HG03064 (cell line): ENCODE results near the gene ROBO1.

Experiments
- ATAC-seq: cut with Tn5 transposase; IDR thresholded peaks from one replicate; pipeline ENCODE4 v1.9.1; 2021; ENCODE audit warnings: low read depth; ENCODE audit not compliant: unreplicated experiment

Gene ROBO1

DNA sequence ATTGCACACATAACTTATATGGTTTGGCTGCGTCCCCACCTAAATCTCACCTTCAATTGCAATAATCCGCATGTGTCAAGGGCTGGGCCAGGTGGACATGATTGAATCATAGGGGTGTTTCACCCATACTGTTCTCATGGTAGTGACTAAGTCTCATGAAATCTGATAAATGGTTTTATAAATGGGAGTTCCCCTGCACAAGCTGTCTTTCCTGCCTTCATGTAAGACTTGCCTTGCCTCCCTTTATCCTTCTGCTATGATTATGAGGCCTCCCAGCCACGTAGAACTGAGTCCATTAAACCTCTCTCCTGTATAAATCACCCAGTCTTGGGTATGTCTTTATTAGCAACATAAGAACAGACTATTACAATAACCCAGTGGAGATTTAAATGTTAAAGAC lies 653.9 kb downstream of the ROBO1 start:
- ATAC-seq, result no peak

DNA sequence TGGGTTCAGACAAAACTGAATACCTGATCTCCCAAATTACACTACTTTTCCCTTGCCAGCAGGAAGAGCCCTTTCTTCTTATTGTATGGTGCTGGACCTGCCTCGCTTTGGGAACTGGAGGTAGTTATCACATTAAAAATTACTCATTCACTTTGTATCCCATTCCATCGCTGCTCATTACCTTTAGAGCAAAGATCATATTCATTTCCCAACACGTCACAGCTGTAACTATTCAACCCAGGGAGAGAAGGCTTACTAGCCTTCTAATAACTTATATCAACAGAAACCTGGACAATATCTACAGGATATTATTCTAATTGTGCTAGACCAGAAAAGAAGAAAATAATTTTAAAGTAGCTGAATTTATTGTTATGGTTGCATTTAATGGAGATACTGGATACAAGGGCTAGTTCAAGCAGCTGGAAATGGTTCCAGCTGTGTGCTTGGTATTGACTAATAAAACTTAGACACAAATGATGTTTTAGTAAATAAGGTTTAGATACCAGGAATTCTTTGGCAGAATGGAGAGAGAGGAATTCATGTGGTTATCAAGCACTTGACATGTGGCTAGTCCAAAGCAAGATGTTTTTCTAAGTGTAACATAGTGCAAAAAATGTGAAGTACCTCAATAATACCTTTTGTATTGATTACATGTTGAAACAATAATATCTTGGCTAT lies 656.3 kb downstream of the ROBO1 start:
- ATAC-seq, result no peak

GRCh38 chr3:79109754-79110153 lies 658.0 kb downstream of the ROBO1 start:
- ATAC-seq, result no peak

- no peak for ATAC-seq
These were observed 664.5 kb downstream of the ROBO1 start for GRCh38 chr3:79103307-79103706.

DNA sequence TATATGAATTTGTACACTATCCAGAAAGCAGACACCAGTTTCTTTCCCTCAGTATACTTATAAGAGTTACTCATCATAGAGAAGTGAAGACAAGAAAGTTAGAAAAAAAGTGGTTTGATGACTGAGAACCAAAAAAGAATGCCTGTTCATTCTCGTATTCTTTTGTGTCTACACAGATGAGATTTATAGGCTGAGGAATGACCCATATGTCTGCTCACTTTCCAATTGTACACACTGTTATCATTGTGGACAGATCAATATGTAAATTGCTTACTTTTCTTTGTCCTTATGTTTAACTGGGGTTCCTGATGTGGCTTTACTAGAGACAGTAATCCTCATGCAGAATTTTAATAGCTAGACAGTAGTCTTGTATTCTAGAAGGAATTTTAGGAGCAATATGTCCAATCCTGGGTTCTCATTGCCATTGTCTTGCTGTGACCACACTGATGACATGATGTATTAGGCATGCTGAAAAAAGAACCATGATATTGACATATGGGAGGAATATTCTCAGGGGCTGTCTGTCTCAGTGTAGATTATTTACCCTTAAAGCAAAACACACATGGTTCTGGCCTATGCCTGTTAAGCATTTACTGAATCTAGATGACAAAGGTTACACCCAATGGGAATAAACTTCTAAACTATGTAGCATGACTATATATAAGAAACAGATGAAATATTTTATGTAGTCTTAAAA lies 669.7 kb downstream of the ROBO1 start:
- ATAC-seq, result no peak

DNA sequence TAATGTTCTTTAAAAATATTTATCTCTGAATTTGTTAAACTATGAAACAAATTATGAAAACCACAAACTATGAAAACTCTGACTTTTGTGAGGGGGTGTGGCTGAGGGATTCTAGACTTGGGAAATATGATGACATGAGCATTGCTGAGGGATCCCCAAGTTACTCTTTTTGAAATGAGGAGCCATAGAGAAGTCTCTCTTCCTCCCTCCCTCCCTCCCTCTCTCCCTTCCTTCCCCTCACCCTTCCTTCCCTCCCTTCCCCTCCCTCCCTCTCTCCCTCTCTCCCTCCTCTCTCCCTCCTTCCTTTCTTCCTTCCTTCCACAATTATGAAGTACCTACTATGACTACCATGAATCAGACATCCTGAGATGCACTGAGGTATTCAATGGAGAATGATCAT lies 673.1 kb downstream of the ROBO1 start:
- no peak for ATAC-seq

DNA sequence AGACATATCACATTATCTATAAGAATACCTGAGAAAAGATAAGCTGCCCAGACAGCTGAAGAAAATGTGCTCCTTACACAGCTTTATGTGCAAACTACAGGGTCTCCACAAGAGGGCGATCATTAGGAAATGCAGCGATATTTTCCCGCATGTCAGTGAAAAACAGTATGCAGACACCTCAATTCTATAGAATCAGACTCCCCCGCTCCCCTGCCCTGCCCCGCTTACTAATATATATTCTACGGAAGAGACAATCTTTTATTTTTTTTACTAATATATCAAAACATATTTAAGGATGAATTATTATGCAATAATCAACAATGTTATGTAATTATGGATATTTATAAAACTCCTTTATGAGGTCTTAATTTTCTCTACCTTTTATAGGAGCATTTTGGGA lies 681.3 kb downstream of the ROBO1 start:
- peak; percentile 92 for ATAC-seq

GRCh38 chr3:79085171-79085570 lies 682.6 kb downstream of the ROBO1 start:
- no peak for ATAC-seq

DNA sequence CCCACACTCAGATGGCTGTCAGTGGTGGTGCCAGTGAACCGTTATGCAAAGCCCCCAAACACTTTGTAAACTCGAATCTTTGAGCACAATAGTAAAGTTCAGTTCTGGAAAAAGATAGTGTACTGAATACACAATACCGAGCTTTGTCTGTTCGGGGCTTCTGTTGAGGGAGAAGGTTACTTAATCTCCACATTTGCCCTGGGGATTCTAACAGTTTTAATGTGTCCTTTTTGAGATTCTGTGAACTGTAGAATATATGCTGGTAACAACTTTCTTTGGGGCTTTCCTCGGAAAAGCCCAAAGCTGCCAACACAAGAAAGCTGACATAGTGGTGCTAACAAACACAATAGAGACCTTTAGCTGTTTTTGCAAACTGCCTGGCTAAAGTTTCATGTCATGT lies 686.5 kb downstream of the ROBO1 start:
- no peak for ATAC-seq

DNA sequence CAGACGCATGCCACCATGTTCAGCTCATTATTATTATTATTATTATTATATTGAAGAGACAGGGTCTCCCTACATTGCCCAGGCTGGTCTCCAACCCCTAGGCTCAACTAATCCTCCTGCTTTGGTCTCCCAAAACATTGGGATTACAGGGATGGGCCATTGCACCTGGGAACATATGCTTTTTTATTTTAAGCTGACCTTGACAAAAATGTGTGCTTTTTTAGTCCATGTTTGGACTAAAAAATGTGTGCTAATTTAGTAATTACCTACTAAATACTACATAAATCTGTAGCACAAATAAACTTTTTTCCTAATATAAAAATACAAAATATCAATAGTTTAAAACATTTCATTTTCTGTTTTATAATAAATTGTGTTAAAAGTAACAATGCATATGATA lies 693.2 kb downstream of the ROBO1 start:
- no peak for ATAC-seq

DNA sequence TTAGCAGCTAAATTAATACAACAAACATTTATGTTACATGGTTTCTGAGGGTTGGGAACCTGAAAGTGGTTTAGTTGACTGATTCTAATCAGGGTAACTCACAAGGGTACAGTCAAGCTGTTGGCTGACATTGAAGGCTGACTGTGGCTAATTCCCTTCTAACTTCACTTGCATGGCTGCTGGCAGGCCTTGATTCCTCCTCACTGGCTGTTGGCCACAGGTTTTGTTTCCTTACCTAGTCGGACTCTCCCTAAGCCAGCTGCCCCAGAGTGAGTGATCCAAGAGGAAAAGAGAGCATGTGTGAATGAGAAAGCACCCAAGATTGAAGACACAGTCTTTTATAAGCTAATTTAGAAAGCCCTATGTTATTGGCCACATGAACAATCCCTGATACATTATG lies 700.1 kb downstream of the ROBO1 start:
- no peak for ATAC-seq

DNA sequence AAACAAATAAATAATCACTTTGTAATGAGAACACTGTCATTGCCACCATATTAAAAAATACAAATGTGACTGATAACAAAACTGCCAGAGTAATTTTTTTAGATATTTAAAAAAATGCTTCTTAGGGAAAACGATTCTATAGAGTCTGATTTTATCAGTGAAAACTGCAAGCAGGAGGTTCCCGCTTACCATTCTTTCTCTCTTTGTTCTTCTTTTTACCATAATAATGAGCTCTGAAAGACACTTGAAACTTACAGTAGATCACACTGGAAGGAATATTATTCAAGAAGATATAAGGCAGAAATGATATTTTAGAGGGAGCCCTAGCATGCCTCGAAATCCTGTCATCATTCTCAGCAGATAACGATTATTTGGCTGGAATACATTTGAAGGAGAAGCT lies 701.3 kb downstream of the ROBO1 start:
- no peak for ATAC-seq

DNA sequence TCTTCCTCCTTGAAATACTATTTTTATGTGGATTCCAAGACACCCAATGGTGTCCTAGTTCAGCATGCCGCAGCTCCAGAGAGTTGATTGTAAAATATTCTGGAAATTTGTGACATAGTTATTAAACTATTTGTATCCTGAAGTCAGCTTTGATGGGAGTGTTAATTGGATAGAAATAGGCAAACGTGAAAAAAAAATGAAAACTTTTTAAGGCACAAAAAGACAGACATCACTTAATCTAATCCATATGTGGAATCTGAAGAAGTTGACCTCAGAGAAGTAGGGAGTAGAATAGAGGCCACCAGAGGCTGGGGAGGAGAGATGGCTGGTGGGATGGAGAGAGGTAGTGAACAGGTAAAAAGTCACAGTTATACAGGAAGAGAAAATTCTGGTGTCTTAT lies 704.2 kb downstream of the ROBO1 start:
- ATAC-seq, result no peak

- ATAC-seq, result no peak
These were observed 710.0 kb downstream of the ROBO1 start for GRCh38 chr3:79057756-79058155.

DNA sequence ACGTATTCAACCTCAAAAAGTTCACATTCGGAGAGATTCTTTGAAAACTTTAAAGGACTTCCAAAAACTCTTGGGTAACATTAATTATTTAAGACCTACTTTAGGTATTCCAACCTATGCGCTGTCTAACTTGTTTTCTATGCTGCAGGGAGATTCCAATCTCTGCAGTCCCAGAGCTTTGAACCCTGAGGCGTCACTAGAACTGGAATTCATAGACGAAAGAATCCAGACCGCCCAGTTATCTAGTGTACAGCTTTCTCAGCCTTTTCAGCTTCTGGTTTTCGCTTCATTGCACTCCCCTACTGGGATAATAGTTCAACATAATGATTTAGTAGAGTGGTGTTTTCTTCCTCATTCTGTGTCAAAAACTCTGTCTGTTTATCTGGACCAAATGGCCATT lies 711.3 kb downstream of the ROBO1 start:
- no peak for ATAC-seq

- no peak for ATAC-seq
These were observed 715.6 kb downstream of the ROBO1 start for GRCh38 chr3:79052054-79052681.

- ATAC-seq, result no peak
These were observed 720.2 kb downstream of the ROBO1 start for GRCh38 chr3:79047581-79047980.

DNA sequence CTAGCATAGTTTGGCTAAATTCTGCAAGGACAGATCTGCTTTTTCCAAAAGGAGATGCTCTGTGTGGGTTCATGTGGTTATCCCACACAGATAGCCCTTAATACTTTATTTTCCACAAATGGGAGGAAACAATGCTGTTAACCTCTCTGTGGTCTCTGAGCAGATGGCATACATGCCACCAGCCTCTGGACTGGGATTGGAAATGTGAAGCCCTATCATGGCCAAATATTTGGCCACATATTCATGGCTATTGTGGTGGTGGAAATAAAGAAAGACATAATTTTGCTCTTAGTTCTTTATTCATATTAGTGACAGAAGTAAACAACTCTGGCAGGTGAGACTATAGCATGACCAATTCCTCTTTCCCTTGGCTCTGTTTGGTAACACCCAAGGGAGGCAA lies 726.2 kb downstream of the ROBO1 start:
- ATAC-seq, result no peak

GRCh38 chr3:79040701-79041100 lies 727.1 kb downstream of the ROBO1 start:
- no peak for ATAC-seq

DNA sequence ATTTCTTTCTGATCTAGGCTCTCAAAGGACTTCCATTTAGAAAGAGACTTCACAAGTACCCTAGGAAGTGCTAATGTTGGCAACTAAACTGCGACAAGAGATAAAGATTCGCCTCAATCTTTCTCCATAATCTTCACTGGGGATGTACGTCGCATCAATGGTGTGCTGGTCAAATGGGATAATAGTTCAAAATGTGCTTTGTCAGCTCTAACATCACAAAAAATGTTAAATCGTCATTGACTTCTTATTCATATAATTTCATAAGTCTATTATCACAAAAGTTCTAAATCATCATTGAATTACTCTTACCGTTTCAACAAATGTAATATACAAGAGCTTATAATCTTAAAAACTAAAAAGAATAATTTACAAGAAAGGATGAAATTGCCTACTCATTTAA lies 727.7 kb downstream of the ROBO1 start:
- ATAC-seq, result no peak

DNA sequence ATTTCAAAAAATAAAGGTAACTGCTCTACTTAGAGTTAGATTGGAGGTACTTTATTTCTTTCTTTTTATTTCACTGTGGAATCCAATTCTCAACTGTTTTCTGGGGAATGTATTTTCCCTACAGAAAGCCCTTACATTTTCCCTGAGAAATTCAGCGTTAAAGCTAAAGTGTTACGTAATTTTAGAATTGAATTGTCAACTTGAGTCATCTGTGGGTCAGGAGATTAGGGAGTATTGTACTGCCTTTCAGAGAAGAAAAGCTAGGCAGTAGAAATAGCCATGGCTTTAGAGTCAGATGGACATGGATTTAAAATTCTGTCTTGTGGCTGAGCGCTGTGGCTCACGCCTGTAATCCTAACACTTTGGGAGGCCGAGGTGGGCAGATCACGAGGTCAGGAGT lies 728.6 kb downstream of the ROBO1 start:
- no peak for ATAC-seq

GRCh38 chr3:79038636-79039035 lies 729.2 kb downstream of the ROBO1 start:
- ATAC-seq, result no peak
